Chondrocyte (in vitro differentiated cells): ENCODE results near the gene KRT7. TPM values are rescaled to one million over a fixed set of nuclear protein-coding genes. Genes with fewer than 3 reads are reported as not detected.

Experiments used
- DNase-seq: peaks from one replicate; pipeline ENCODE4 v3.0.0; 2021; ENCODE audit warnings: mixed read lengths, low spot score
- H3K27ac Mint-ChIP-seq: one replicate; pipeline ENCODE4 v1.8.0; 2021; ENCODE audit warnings: mild to moderate bottlenecking, moderate library complexity, mixed read lengths; ENCODE audit not compliant: unreplicated experiment
- H3K27me3 Mint-ChIP-seq: 2 replicates; pipeline ENCODE4 v1.8.0; 2021; ENCODE audit warnings: low read depth, mixed read lengths
- H3K36me3 Mint-ChIP-seq: 2 replicates; pipeline ENCODE4 v1.8.0; 2021; ENCODE audit warnings: low read depth, mixed read lengths
- H3K4me1 Mint-ChIP-seq: 2 replicates; pipeline ENCODE4 v1.8.0; 2021; ENCODE audit warnings: low read depth, mild to moderate bottlenecking, mixed read lengths
- H3K4me3 Mint-ChIP-seq: one replicate; pipeline ENCODE4 v1.8.0; 2021; ENCODE audit warnings: mild to moderate bottlenecking, moderate library complexity, mixed read lengths; ENCODE audit not compliant: unreplicated experiment
- H3K9me3 Mint-ChIP-seq: 2 replicates; pipeline ENCODE4 v1.8.0; 2021; ENCODE audit warnings: low read depth, mixed read lengths
- total RNA-seq: library from RNA; stranded (reverse); gene quantifications from 3 replicates; pipeline ENCODE4 v1.2.1, GENCODE V29; 2021
- TF ChIP-seq, protein P1 (sequence below): fragments of 200-600 bp; sonication (generic); IDR thresholded peaks from 2 replicates; pipeline ENCODE4 v1.5.0; 2021; ENCODE audit warnings: antibody characterized with exemption, mild to moderate bottlenecking, moderate library complexity

Gene KRT7
- total RNA-seq, 1 donor from 2014 or later = 266 TPM

DNA sequence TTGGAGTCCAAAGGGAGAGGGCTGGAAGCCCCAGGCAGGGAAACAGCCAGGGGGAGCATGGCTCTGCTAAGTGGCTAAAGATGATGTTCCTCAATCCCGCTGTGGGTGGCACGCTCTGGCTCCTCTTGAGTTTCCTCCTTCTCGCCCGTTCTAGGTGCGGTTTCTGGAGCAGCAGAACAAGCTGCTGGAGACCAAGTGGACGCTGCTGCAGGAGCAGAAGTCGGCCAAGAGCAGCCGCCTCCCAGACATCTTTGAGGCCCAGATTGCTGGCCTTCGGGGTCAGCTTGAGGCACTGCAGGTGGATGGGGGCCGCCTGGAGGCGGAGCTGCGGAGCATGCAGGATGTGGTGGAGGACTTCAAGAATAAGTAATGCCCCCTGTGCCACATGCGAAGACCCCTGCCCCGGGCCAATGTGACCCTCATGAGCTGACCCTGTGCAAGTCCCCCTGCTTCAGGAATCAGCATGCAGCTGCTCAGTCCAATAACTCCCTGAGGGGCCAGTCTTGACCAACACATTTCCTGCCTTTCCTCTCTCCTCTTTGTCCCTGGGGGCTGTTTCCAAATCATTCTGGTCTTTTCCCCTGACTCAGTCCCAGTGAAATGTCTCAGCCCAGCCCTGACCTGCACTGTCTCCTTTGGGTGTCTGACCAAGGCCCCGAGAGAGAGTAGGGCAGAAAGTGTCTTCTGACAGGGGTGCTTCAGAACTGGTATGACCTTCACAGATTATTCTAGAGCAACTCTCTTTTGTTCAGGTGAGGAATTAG, 2.1 kb downstream of the KRT7 start:
- Mint-ChIP-seq H3K27me3 (no peaks in the 10 kb centered on the region), H3K4me3 (peak overlapping the region; percentile 58), H3K27ac (no peak overlapping the region), H3K4me1 (peaks cover 70% of the 10 kb centered on the region), H3K36me3 (no peaks in the 10 kb centered on the region), H3K9me3 (no peaks in the 10 kb centered on the region)
- peak; percentile 85 for DNase-seq
- TF ChIP-seq, protein P1, sequence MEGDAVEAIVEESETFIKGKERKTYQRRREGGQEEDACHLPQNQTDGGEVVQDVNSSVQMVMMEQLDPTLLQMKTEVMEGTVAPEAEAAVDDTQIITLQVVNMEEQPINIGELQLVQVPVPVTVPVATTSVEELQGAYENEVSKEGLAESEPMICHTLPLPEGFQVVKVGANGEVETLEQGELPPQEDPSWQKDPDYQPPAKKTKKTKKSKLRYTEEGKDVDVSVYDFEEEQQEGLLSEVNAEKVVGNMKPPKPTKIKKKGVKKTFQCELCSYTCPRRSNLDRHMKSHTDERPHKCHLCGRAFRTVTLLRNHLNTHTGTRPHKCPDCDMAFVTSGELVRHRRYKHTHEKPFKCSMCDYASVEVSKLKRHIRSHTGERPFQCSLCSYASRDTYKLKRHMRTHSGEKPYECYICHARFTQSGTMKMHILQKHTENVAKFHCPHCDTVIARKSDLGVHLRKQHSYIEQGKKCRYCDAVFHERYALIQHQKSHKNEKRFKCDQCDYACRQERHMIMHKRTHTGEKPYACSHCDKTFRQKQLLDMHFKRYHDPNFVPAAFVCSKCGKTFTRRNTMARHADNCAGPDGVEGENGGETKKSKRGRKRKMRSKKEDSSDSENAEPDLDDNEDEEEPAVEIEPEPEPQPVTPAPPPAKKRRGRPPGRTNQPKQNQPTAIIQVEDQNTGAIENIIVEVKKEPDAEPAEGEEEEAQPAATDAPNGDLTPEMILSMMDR = no peak

DNA sequence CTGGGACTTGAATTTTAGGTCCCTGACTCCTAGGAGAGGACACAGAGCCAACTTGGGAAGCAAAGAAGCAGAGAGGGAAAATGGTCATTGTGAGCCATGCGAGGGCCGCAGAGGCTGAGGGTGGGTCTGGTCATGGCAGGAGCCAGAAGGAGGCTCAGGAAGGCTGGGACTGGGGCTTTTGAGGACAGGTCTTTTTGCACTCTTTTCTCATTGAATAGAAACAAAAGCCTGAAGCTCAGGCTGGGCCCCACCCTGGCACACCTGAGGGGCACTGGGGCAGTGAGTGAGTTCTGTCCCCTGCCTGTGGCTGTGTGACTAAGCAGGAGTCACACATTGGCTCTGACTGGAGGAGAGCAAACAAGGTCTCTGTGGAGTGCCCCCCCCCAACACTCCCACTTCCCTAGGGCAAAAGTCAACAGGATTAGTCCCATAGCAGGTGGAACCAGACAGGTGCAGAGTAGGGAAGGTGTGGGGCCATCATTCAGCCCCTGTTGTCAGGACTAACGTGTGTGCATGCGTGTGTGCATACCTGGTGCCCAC, 2.8 kb downstream of the KRT7 start:
- H3K4me1 Mint-ChIP-seq = peaks cover 63% of the 10 kb centered on the region
- H3K36me3 Mint-ChIP-seq = no peaks in the 10 kb centered on the region
- no peak for DNase-seq
- TF ChIP-seq, protein P1 = no peak
- no peaks in the 10 kb centered on the region for H3K9me3 Mint-ChIP-seq
- H3K4me3 Mint-ChIP-seq = no peak overlapping the region
- H3K27me3 Mint-ChIP-seq = no peaks in the 10 kb centered on the region
- H3K27ac Mint-ChIP-seq = no peak overlapping the region

DNA sequence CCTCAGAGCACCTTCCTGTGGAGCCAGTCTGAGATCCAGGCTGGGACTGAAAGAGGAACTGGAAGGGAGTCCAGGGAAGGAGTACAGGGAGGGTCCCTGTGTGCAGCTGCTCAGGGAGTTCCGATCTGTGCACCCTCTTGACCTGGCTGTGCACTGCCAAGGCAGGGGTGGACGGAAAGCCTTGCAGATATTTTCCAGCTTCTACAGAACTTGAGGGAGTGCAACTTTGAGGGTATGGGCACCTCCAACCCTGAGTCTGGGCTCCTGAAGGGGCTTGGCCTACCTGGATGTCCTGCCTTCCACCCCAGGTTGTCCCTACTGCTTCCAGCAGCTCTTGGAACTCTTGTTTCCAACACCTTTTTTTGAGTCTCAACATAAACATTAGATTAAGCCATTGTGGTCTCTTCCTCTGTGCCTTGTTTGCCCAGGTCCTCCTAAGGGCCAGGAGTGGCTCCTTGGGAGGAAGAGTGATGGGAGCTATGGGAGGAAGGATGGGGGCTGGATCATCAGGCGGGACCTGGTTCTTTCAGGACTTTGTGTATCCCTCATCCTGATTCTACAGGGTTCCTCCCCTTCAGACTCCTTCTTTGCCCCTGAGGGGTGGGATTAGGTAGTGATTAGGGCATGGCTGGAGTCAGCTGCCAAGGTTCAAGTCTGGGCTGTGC, 3.5 kb downstream of the KRT7 start:
- DNase-seq = no peak
- H3K4me1 Mint-ChIP-seq = peaks cover 60% of the 10 kb centered on the region
- H3K36me3 Mint-ChIP-seq = no peaks in the 10 kb centered on the region
- H3K4me3 Mint-ChIP-seq = no peak overlapping the region
- no peak overlapping the region for H3K27ac Mint-ChIP-seq
- H3K9me3 Mint-ChIP-seq = no peaks in the 10 kb centered on the region
- H3K27me3 Mint-ChIP-seq = no peaks in the 10 kb centered on the region
- TF ChIP-seq, protein P1 = no peak

DNA sequence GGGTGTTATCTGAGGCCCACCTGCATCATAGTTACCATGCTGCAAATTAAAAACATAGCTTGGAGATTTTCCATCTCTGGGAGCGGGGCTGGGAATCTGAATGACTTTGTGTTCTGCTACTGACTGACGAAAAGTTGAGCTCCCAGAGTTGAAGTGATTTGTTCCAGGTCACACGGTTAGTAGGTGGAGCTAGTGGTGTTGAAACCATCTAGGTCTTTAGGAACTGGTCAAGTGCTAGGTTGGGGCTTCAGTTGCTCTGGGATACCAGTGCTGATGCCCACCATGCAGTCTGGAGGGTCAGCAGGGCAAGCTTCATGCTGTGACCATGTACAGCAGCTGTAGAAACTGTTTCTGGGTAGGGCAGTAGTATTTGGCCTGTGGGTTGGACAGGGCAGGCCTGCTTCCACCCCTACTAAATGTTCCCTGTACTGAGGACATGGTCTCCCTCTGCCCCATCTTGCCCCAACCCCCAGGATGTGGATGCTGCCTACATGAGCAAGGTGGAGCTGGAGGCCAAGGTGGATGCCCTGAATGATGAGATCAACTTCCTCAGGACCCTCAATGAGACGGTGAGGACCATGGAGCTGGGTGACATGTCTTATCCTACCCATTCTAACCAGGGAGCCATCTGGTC, 5.3 kb downstream of the KRT7 start:
- Mint-ChIP-seq H3K27ac (no peak overlapping the region), H3K36me3 (no peaks in the 10 kb centered on the region), H3K4me1 (peaks cover 62% of the 10 kb centered on the region), H3K27me3 (no peaks in the 10 kb centered on the region), H3K4me3 (no peak overlapping the region), H3K9me3 (no peaks in the 10 kb centered on the region)
- TF ChIP-seq, protein P1 = no peak
- no peak for DNase-seq
